Measurements from ENCODE around the gene PDSS2.

The PDSS2 gene

DNA sequence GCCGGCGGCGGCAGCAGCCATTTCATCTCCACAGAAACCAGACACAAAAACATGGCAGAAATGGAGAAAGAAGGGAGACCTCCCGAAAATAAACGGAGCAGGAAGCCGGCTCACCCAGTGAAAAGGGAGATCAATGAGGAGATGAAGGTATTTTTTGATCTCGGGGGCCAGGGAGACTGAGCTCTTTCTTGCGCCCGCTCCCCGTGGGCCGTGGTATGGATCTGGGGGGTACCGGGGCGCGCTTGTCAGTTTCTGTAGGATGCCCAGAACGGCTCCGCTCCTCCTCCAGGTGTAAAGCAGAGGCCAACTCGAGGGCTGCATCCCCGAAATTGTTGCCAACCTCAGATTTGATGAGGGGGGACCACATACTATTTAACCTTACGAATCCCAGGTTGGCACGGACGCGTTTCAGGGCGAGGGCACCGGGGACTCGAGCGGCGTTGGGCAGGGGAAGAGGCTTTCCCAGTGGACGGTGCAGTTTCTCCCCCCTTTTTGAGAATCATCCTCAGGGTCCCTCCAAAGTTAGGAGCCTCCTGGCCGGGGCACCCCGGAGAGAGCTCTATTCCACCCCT lies 31.3 kb upstream of the PDSS2 start:
- ATAC-seq (ENCODE audit: insufficient read depth, low read depth), result peak; percentile 7; the same call in 2 of the 3 replicates
- TF ChIP-seq, protein P1, sequence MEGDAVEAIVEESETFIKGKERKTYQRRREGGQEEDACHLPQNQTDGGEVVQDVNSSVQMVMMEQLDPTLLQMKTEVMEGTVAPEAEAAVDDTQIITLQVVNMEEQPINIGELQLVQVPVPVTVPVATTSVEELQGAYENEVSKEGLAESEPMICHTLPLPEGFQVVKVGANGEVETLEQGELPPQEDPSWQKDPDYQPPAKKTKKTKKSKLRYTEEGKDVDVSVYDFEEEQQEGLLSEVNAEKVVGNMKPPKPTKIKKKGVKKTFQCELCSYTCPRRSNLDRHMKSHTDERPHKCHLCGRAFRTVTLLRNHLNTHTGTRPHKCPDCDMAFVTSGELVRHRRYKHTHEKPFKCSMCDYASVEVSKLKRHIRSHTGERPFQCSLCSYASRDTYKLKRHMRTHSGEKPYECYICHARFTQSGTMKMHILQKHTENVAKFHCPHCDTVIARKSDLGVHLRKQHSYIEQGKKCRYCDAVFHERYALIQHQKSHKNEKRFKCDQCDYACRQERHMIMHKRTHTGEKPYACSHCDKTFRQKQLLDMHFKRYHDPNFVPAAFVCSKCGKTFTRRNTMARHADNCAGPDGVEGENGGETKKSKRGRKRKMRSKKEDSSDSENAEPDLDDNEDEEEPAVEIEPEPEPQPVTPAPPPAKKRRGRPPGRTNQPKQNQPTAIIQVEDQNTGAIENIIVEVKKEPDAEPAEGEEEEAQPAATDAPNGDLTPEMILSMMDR (IDR thresholded peaks at IDR 0.05; ENCODE audit: borderline replicate concordance, extremely low read depth, low read length, poor library complexity, severe bottlenecking), result no peak
- no peak for TF ChIP-seq EZH2 (IDR thresholded peaks at IDR 0.05; ENCODE audit: borderline replicate concordance, low read depth, low read length, severe bottlenecking)
- peak overlapping the region; percentile 59 to 95 for H3K4me3 ChIP-seq (ENCODE audit: low read depth in 1 of 2, low read length in 2 of 2)
- no peaks in the 10 kb centered on the region for H4K20me1 ChIP-seq (ENCODE audit: insufficient read depth, low read length)
- peak overlapping the region; percentile 99 for H2AFZ ChIP-seq (ENCODE audit: low read depth, low read length)
- H3K4me1 ChIP-seq (ENCODE audit: insufficient read depth, low read length), result peaks cover 37% of the 10 kb centered on the region
- H3K9me3 ChIP-seq (ENCODE audit: insufficient read depth, low read length, severe bottlenecking), result no peaks in the 10 kb centered on the region
- peak overlapping the region; percentile 69 for H3K27ac ChIP-seq (ENCODE audit: low read length)
- peaks cover 27% of the 10 kb centered on the region for H3K27me3 ChIP-seq (ENCODE audit: insufficient read depth, low read length, poor library complexity)
- DNase-seq, result no peak
- peak overlapping the region; percentile 93 for H3K4me2 ChIP-seq (ENCODE audit: insufficient read depth, low read length)
- H3K9ac ChIP-seq (ENCODE audit: low read depth, low read length), result peak overlapping the region; percentile 77
- H3K36me3 ChIP-seq (ENCODE audit: insufficient read depth, low read length), result no peaks in the 10 kb centered on the region
- peaks cover 20% of the 10 kb centered on the region for H3K79me2 ChIP-seq (ENCODE audit: insufficient read depth, low read length)

DNA sequence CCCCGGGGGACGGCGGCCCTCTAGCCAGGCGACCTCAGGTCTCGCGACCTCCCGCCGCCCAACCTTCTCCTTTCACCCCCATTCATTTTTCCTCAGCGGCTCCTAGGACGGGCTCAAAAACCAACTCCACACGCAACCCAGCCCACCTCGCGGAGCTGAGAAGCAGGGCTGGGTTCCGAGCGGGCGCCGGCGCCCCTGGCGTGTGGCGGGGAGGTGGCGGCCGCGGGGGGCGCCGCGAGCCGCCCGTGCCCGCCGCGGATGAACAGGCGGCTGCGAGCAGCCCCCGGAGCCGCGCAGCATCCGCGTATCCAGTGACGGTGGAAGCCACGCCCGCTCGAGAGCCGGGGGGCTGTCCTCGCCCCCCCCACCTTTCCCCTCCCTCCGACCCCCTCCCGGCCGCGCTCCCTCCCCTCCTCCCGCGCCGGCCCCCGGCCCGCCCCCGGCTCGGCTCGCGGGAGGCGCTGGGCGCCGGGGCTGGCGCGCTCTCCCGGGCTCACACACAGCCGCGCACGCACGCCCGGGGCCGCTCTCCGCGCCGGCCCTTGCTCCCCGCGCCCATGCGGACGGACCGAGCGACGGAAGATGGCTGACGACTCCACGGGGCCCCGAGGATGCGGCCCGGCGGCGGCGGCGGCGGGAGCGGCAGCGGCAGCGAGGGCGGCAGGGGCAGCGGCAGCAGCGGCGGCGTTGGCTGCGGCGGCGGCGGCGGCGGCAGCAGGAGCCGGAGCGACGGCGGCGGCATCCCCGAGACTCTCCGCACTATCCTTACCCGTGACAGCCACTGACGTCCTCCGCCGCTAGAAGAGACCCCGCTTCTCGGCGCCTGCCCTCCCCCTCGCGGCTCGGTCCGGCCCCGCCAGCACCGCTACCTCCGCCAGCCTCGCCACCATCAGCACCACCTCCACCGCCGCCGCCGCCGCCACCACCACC lies 30.5 kb upstream of the PDSS2 start, which contains the start of gene SOBP:
Gene SOBP, plus strand, starts transcription at position 482 of the 930 bp plus-strand sequence. CDS start 500 bp downstream, outside the sequence.
- Histone ChIP-seq H2AFZ (ENCODE audit: low read depth, low read length) (peak within 1 kb of the TSS; percentile 99), H3K4me2 (ENCODE audit: insufficient read depth, low read length) (peak within 1 kb of the TSS; percentile 93), H3K9me3 (ENCODE audit: insufficient read depth, low read length, severe bottlenecking) (no peaks in the 10 kb centered on the region), H3K36me3 (ENCODE audit: insufficient read depth, low read length) (no peaks in the 10 kb centered on the region), H3K4me3 (ENCODE audit: low read depth in 1 of 2, low read length in 2 of 2) (peak within 1 kb of the TSS; percentile 59 to 95), H3K79me2 (ENCODE audit: insufficient read depth, low read length) (peaks cover 20% of the 10 kb centered on the region), H3K4me1 (ENCODE audit: insufficient read depth, low read length) (peaks cover 37% of the 10 kb centered on the region), H4K20me1 (ENCODE audit: insufficient read depth, low read length) (no peaks in the 10 kb centered on the region), H3K27ac (ENCODE audit: low read length) (peak within 1 kb of the TSS; percentile 69), H3K9ac (ENCODE audit: low read depth, low read length) (peak within 1 kb of the TSS; percentile 77), H3K27me3 (ENCODE audit: insufficient read depth, low read length, poor library complexity) (peaks cover 27% of the 10 kb centered on the region)
- DNase-seq (peak; percentile 84), ATAC-seq (ENCODE audit: insufficient read depth, low read depth) (peak; percentile 72)
- TF ChIP-seq, protein P1 (IDR thresholded peaks at IDR 0.05; ENCODE audit: borderline replicate concordance, extremely low read depth, low read length, poor library complexity, severe bottlenecking), result peak; percentile 45
- TF ChIP-seq EZH2 (IDR thresholded peaks at IDR 0.05; ENCODE audit: borderline replicate concordance, low read depth, low read length, severe bottlenecking), result no peak

DNA sequence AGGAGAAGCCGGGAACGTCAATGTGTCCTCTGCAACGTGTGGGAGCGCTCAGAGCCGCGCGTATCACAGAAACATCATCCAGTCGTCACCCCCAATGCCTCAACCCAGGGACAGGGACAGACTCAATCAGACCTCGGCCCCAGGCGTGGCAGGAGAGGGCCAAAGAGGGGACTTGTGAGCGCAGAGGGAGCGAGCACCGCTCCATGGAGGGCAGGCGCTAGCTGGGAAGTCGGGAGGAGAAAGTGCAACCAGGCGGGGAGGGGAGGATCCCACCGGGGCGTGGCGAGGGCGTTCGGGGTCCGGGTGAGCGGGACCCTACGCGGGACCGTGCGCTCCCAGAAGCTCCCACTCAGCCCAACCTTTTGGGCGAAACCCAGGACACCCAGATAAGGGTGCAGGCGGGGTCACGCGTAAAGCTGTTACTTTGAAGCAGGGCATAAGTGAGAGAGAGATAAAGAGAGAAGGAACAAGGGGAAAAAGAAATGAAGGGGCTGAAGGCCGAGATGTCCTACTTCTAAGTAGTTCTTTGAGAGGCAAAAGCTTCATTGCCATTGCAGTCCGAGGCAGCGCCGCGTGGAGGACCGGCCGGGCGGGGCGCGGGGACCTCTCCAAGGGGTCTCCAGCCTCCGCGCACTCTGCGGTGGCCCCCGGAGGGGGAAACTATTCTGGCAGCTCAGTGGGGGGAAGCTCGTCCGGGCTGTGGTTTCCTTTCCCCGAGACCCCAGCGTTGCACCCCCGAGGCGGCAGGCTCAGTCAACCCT lies 29.7 kb upstream of the PDSS2 start:
- H2AFZ ChIP-seq (ENCODE audit: low read depth, low read length), result peak overlapping the region; percentile 66
- H3K79me2 ChIP-seq (ENCODE audit: insufficient read depth, low read length), result peaks cover 20% of the 10 kb centered on the region
- H3K4me1 ChIP-seq (ENCODE audit: insufficient read depth, low read length), result peaks cover 37% of the 10 kb centered on the region
- H3K4me3 ChIP-seq (ENCODE audit: low read depth in 1 of 2, low read length in 2 of 2), result peak overlapping the region; percentile 58 to 59
- H3K27me3 ChIP-seq (ENCODE audit: insufficient read depth, low read length, poor library complexity), result peaks cover 29% of the 10 kb centered on the region
- H3K4me2 ChIP-seq (ENCODE audit: insufficient read depth, low read length), result peak overlapping the region; percentile 86
- peak overlapping the region; percentile 77 for H3K9ac ChIP-seq (ENCODE audit: low read depth, low read length)
- DNase-seq, result peak; percentile 49
- peak; percentile 68 for TF ChIP-seq EZH2 (IDR thresholded peaks at IDR 0.05; ENCODE audit: borderline replicate concordance, low read depth, low read length, severe bottlenecking)
- TF ChIP-seq, protein P1 (IDR thresholded peaks at IDR 0.05; ENCODE audit: borderline replicate concordance, extremely low read depth, low read length, poor library complexity, severe bottlenecking), result no peak
- H3K9me3 ChIP-seq (ENCODE audit: insufficient read depth, low read length, severe bottlenecking), result no peaks in the 10 kb centered on the region
- H3K36me3 ChIP-seq (ENCODE audit: insufficient read depth, low read length), result no peaks in the 10 kb centered on the region
- peak; percentile 50 for ATAC-seq (ENCODE audit: insufficient read depth, low read depth)
- H4K20me1 ChIP-seq (ENCODE audit: insufficient read depth, low read length), result no peaks in the 10 kb centered on the region
- H3K27ac ChIP-seq (ENCODE audit: low read length), result peak overlapping the region; percentile 52
